Fibroblast of lung (primary cell): Measurements from ENCODE around the gene OR5L2.

Experiments
- EZH2 ChIP-seq: IDR thresholded peaks from 2 replicates; pipeline ENCODE4 v1.5.1; 2012; ENCODE audit warnings: low read length, control low read depth, mild to moderate bottlenecking; ENCODE audit errors: missing control alignments
- TF ChIP-seq, protein P1 (sequence below), 2 donors: IDR thresholded peaks in 1 of 2; conservative IDR thresholded peaks in 1 of 2; 1 replicate in 1 of 2; 2 replicates in 1 of 2; pipeline ENCODE4 v1.5.1; 2011 to 2012; ENCODE audit warnings: low read length in 2 of 2, control low read depth in 1 of 2, inconsistent platforms in 1 of 2, low read depth in 1 of 2, mild to moderate bottlenecking in 1 of 2

- TF ChIP-seq, protein P1, sequence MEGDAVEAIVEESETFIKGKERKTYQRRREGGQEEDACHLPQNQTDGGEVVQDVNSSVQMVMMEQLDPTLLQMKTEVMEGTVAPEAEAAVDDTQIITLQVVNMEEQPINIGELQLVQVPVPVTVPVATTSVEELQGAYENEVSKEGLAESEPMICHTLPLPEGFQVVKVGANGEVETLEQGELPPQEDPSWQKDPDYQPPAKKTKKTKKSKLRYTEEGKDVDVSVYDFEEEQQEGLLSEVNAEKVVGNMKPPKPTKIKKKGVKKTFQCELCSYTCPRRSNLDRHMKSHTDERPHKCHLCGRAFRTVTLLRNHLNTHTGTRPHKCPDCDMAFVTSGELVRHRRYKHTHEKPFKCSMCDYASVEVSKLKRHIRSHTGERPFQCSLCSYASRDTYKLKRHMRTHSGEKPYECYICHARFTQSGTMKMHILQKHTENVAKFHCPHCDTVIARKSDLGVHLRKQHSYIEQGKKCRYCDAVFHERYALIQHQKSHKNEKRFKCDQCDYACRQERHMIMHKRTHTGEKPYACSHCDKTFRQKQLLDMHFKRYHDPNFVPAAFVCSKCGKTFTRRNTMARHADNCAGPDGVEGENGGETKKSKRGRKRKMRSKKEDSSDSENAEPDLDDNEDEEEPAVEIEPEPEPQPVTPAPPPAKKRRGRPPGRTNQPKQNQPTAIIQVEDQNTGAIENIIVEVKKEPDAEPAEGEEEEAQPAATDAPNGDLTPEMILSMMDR (conservative IDR thresholded peaks at IDR 0.05 in 1 of 2, IDR thresholded peaks at IDR 0.05 in 1 of 2; ENCODE audit: low read depth in 1 of 2, low read length in 2 of 2), result no peak
- TF ChIP-seq EZH2, result no peak
Measured at GRCh38 chr11:55819330-55819729, 7.7 kb upstream of the OR5L2 start, which contains the start of gene OR5D18.
